GM12878 (cell line): ENCODE results near the gene CAP2. TPM values are rescaled to one million over a fixed set of nuclear protein-coding genes. Genes with fewer than 3 reads are reported as not detected.

Experiments used
- ATAC-seq: fragments of 200-7000 bp; cut with Tn5 transposase; 3 replicates; pipeline ENCODE4 v1.9.1; 2020; ENCODE audit warnings: mild to moderate bottlenecking, moderate library complexity
- BruUV-seq: library from RNA; stranded (reverse); fragments of 400-500 nt; replicated peaks from 2 replicates; lab custom pipeline; 2021; lab: Mats Ljungman, UMichigan
- CTCF ChIA-PET: fragments of 300-600 bp; sonication (Branson Sonifier 250); formaldehyde crosslinking; extraction: SDS; loops from one replicate; lab custom pipeline; 2021; ENCODE audit warnings: inconsistent platforms; lab: Yijun Ruan, JAX
- POLR2A ChIA-PET: fragments of 350-600 bp; formaldehyde crosslinking; extraction: SDS; loops from one replicate; lab custom pipeline; 2021; ENCODE audit warnings: inconsistent platforms; lab: Charles Lee
- RAD21 ChIA-PET: fragments of 300-600 bp; sonication (Branson Sonifier 250); formaldehyde crosslinking; loops from one replicate; lab custom pipeline; 2023; ENCODE audit warnings: antibody characterized with exemption; ENCODE audit not compliant: unreplicated experiment; lab: Charles Lee
- SMC1A ChIA-PET: fragments of 300-600 bp; sonication (Branson Sonifier 250); formaldehyde crosslinking; loops from one replicate; lab custom pipeline; 2023; ENCODE audit not compliant: unreplicated experiment, uncharacterized antibody; lab: Charles Lee
- DNase-seq: peaks from one replicate; pipeline ENCODE4 v3.0.0-alpha.2; 2011; ENCODE audit warnings: low read depth, low spot score
- FAIRE-seq: peaks from 3 replicates; lab custom pipeline; 2011; peaks lifted over from hg19 to GRCh38; lab: Jason Lieb, UNC
- H2AFZ ChIP-seq: 2 replicates; pipeline ENCODE4 v1.6.0; 2011; ENCODE audit warnings: low read depth, low read length, control low read depth; ENCODE audit not compliant: control insufficient read depth
- H3K27ac ChIP-seq: 2 replicates; pipeline ENCODE4 v1.5.1; 2011; ENCODE audit warnings: control low read depth; ENCODE audit not compliant: control insufficient read depth, insufficient read depth
- H3K27me3 ChIP-seq, 2 experiments: replicated peaks in 1 of 2; 2 replicates each; pipeline versions ENCODE4 v1.6.0 to v1.6.1; 2011; ENCODE audit warnings: low read length in 1 of 2; ENCODE audit not compliant: control insufficient read depth in 2 of 2, insufficient read depth in 2 of 2
- H3K36me3 ChIP-seq, 2 experiments: 2 replicates each; pipeline ENCODE4 v1.5.1; 2011; ENCODE audit warnings: low read length in 1 of 2; ENCODE audit not compliant: control insufficient read depth in 2 of 2, insufficient read depth in 2 of 2
- H3K4me1 ChIP-seq: 2 replicates; pipeline ENCODE4 v1.6.1; 2011; ENCODE audit warnings: mild to moderate bottlenecking, low read length, moderate library complexity, mixed read lengths; ENCODE audit not compliant: control insufficient read depth, insufficient read depth
- H3K4me2 ChIP-seq: 2 replicates; pipeline ENCODE4 v1.6.0; 2011; ENCODE audit warnings: control low read depth; ENCODE audit not compliant: control insufficient read depth, insufficient read depth
- H3K4me3 ChIP-seq: fragments of 200-600 bp; sonication (generic); 2 replicates; pipeline ENCODE4 v1.5.1; 2016
- H3K79me2 ChIP-seq: 2 replicates; pipeline ENCODE4 v1.6.0; 2011; ENCODE audit warnings: low read length; ENCODE audit not compliant: control insufficient read depth, insufficient read depth
- H3K9ac ChIP-seq: 2 replicates; pipeline ENCODE4 v1.8.0; 2011; ENCODE audit warnings: low read length, control low read depth, mixed read lengths; ENCODE audit not compliant: control insufficient read depth, insufficient read depth
- H3K9me3 ChIP-seq: replicated peaks from 3 replicates; pipeline ENCODE4 v1.5.1; 2011; ENCODE audit warnings: mild to moderate bottlenecking, low read length; ENCODE audit not compliant: control insufficient read depth, insufficient read depth
- H4K20me1 ChIP-seq: 2 replicates; pipeline ENCODE4 v1.6.0; 2011; ENCODE audit not compliant: control insufficient read depth, insufficient read depth
- BCL3 ChIP-seq: IDR thresholded peaks from 2 replicates; pipeline ENCODE4 v1.6.1; 2011; ENCODE audit warnings: borderline replicate concordance, low read depth, mild to moderate bottlenecking, moderate library complexity, low read length; ENCODE audit not compliant: insufficient read depth, poor library complexity, severe bottlenecking
- KLF5 ChIP-seq: fragments of 450-650 bp; IDR thresholded peaks from 2 replicates; pipeline ENCODE4 v1.6.1; 2014; ENCODE audit warnings: mild to moderate bottlenecking; ENCODE audit not compliant: partially characterized antibody
- NFYA ChIP-seq: IDR thresholded peaks from 2 replicates; pipeline ENCODE4 v1.6.1; 2011; ENCODE audit warnings: low read depth, mild to moderate bottlenecking, low read length, improper control_type of control experiment, borderline replicate concordance
- SREBF1 ChIP-seq: IDR thresholded peaks from 2 replicates; pipeline ENCODE4 v1.6.1; 2012; ENCODE audit warnings: mild to moderate bottlenecking, low read length
- SREBF2 ChIP-seq: IDR thresholded peaks from 2 replicates; pipeline ENCODE4 v1.6.1; 2012; ENCODE audit warnings: mild to moderate bottlenecking, low read length
- ZNF207 ChIP-seq: fragments of 450-650 bp; IDR thresholded peaks from 2 replicates; pipeline ENCODE4 v1.6.1; 2014; ENCODE audit warnings: antibody characterized with exemption, mild to moderate bottlenecking, borderline replicate concordance
- ZSCAN29 ChIP-seq: fragments of 450-650 bp; IDR thresholded peaks from 2 replicates; pipeline ENCODE4 v1.6.1; 2017; ENCODE audit warnings: mild to moderate bottlenecking, moderate library complexity
- WGBS: methylation state at CpG from one replicate; pipeline ENCODE4 v1.1.6; 2016; ENCODE audit warnings: low lambda C conversion rate; ENCODE audit not compliant: insufficient replicate concordance, insufficient coverage; ENCODE audit errors: missing lambda C conversion rate; 5-methylcytosine and 5-hydroxymethylcytosine counted together
- in situ Hi-C: fragments of 300-500 bp; cut with MboI; formaldehyde crosslinking; loops from 9 replicates; pipeline ENCODE4 v1.14.3; 2018; ENCODE audit warnings: mixed read lengths
- intact Hi-C: fragments of 100-400 bp; cut with micrococcal nuclease; formaldehyde crosslinking; loops from one replicate; pipeline ENCODE4 v1.14.2; 2022; ENCODE audit not compliant: unreplicated experiment
- polyA plus RNA-seq, 11 experiments: library from polyadenylated mRNA; depleted of rRNA in 4 of 11; unstranded in 6 of 11; stranded (reverse) in 5 of 11; fragments of >200 nt; fragmentation: Nextera tagmentation in 4 of 11; fragmentation: Illumina TruSeq in 1 of 11; extraction: Ambion mirVana in 4 of 11; extraction: Trizol in 1 of 11; gene quantifications; 1 replicate in 1 of 11; 2 replicates in 10 of 11; pipeline versions ENCODE4 v1.2.1 to v1.2.3, GENCODE V29; 2011 to 2016; ENCODE audit warnings: inconsistent platforms in 2 of 11, missing spikeins in 2 of 11, low read depth in 1 of 11
- total RNA-seq, 4 experiments: library from RNA; depleted of rRNA in 3 of 4; stranded (reverse); fragments of >200 nt in 3 of 4; fragmentation: Illumina TruSeq in 1 of 4; extraction: Trizol in 1 of 4; gene quantifications; 2 replicates each; pipeline versions ENCODE4 v1.2.1 to v1.2.3, GENCODE V29; 2013 to 2021

CAP2 gene
- total and polyA plus RNA-seq, 10 of the 15 experiments (the other 5 are each of a cell fraction or from before 2014, with no cell fraction given) = 0.10 to 2.0 (median 0.15) TPM; not detected in 7

GRCh38 chr6:17493286-17493685, 99.9 kb downstream of the CAP2 start:
- H3K79me2 ChIP-seq = no peaks in the 10 kb centered on the region
- no peak overlapping the region for H3K9ac ChIP-seq
- no TSS peak for BruUV-seq
- FAIRE-seq = no peak
- H3K9me3 ChIP-seq = no peaks in the 10 kb centered on the region
- no peak for ATAC-seq
- H3K4me2 ChIP-seq = no peak overlapping the region
- H3K36me3 ChIP-seq = no peaks in the 10 kb centered on the region
- H3K4me1 ChIP-seq = no peaks in the 10 kb centered on the region
- H4K20me1 ChIP-seq = no peaks in the 10 kb centered on the region
- no peak overlapping the region for H3K4me3 ChIP-seq
- SMC1A ChIA-PET = interaction anchor here (0.8 to 1.2 kb wide), 4 partner anchors 9 to 48 kb away, joined by 3 to 5 read pairs (median 3); no protein-coding TSS in a partner anchor
- 22% methylated on average over 2 of the region's 2 CpGs for WGBS
- TF ChIP-seq ZNF207 = no peak
- no peak for TF ChIP-seq SREBF1
- no peak for TF ChIP-seq ZSCAN29
- TF ChIP-seq NFYA = no peak
- no peak for TF ChIP-seq KLF5
- TF ChIP-seq BCL3 = no peak
- TF ChIP-seq SREBF2 = no peak
- TF ChIP-seq, all 136 proteins: peak for 0
- intact Hi-C loops = no loop called here
- Histone ChIP-seq H2AFZ (no peak overlapping the region), H3K27me3 (0 out of 4 replicates have a peak, but pooled peaks cover 0 to 1% of the 10 kb centered on the region in 2 experiments), H3K27ac (no peak overlapping the region)
- ChIA-PET POLR2A (no interaction called here), CTCF (no interaction called here), RAD21 (no interaction called here)
- DNase-seq = no peak
- in situ Hi-C loops = no loop called here
